HS-5 (cell line): ENCODE results near the gene SCYGR6.

Experiments
- DNase-seq: peaks from one replicate; pipeline ENCODE4 v3.0.0-alpha.2; 2012; ENCODE audit warnings: low read depth

SCYGR6 gene

DNA sequence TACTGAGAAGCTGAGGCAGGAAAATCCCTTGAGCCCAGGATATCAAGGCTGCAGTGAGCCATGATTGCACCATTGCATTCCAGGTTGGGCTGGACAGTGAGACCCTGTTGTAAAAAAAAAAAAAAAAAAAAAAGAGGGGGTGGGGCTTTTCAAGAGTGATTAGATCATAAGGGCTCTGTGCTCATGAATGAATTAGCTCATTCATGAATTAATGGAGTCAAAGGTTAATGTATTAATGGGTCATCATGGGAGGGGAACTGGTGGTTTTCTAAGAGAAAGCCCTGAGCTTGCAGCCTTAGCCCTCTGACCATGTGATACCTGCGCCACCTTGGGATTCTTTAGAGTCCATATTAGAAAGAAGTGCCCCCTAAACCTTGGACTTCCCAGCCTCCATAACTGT, 11.3 kb downstream of the SCYGR6 start:
- no peak for DNase-seq

DNA sequence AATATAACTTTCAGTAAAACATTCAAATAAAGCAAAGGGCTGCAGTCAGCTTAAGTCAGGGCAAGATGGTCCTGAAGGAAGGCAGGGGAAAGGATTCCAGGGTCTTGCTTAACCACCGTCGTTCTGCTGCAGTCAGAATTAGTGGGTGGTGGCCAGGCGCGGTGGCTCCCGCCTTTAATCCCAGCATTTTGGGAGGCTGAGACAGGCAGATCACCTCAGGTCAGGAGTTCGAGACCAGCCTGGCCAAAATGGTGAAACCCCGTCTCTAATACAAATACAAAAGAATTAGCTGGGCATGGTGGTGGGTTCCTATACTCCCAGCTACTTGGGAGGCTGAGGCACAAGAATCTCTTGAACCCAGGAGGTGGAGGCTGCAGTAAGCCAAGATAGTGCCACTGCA, 13.6 kb downstream of the SCYGR6 start:
- DNase-seq: no peak

DNA sequence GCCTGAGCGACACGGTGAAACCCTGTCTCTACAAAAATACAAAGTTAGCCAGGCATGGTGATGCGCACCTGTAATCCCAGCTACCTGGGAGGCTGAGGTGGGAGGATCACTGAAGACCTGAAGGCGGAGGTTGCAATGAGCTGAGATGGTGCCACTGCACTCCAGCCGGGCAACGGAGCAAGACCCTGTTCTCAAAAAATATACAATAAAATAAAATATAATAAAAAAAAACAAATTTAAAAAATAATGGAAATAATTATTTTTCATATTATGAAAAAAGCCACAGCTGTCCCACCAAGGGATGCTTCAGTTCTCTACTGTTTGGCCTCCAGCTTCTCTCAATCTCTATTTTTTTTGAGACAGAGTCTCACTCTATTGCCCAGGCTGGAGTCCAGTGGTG, 17.2 kb downstream of the SCYGR6 start:
- no peak for DNase-seq

DNA sequence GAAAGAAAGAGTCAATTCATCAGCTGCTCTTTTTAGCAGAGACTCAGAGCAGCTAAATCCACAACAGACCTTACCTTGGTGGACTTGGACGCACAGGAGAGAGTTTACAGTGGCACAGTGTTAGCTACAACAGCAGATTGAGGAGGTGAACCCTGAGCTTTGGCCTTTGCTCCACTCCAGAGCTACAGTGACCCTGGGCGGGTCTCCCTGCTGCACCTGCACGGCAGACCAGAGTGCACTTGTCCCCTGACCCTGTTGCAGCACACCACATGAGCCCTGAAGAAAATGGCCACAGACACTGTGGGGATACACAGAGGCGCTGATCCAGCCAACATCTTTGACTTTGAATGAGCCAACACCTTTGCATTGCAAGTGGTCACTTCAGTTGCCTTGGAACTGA, 17.7 kb downstream of the SCYGR6 start:
- DNase-seq: no peak

DNA sequence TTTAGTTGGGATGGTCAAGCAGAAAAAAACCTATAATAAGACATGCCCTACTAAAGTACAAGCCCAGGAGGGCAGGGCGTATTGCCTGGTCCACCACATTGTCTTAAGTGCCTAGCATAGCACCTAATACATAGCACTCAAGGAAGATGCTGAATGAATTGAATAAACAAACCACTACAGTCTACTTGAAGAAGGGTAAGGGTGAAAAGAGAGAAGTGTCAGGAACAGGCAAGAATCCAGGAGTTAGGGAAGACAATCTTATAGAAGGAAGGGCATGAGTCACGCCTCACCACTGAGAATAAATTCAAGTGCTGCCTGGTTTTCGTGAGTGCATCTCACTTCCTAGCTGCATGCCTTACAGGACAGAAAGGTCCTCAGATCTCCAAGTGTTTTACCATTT, 20.6 kb downstream of the SCYGR6 start:
- peak; percentile 8 for DNase-seq

DNA sequence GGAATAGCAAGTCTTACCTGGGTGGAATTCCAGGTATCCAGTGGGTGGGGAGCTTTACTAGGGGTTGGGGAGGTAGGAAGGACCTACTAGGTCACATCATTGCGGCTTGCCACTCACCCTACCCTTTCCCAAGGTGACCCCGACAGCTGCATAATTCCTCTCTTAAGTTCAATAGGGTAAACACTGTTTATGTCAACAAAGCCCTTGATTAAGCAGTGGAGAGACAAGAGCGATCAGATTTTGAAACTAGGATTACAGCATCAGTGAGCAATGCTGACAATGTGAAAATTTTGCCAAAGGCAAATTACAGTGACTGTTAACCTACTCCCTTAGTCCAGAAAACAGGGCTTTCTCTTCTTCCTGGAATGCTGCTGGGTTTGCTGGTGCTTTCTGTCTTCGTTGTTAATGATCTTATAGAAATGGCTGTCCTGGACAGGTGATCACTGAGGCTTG, 21.3 kb downstream of the SCYGR6 start:
- peak; percentile 10 for DNase-seq

DNA sequence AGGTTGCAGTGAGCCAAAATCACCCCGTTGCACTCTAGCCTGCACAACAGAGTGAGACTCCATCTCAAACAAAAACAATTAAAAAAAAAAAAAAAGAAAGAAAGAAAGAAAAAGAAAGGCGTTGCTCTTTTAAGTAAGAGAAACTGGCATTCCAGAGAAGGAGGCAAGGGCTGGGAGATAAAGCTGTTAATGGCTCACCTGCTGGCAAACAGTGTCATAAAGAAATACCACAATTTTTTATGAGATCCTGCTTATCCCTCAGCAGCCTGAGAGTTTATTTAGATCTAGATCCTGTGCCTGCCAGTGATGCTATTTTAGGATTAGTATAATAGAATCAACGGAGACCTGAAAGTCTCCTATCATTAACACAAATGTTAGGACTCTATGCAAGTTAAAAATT, 23.0 kb downstream of the SCYGR6 start:
- DNase-seq: no peak

DNA sequence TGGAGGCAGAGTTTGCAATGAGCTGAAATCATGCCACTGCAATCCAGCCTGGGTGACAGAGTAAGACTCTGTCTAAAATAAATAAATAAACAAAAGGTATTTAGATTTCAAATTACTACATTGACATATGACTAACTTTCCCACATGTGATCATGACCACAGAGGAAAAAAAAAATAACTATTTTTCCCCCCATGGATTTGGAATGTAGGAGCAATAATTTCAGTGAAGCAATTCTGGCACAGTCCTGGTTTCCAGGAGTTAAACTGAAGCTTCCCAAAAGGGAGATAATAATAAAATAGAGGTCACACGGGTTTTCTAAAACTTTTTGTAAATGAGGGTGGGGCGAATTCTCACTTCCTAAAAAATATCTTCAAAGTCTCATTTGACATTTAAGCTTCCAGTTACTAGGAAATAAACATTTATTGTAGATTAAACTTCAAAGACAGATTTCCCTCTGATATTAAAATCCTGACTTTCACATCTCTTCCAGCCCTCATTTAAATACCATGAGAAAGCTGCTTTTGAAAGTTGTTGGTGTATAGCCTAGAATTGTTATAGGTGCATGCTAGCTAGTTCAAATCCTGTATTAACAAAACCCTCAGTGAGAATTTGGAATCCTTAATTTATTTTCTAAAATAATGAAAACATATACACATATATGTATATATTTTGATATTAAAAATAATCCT, 27.4 kb downstream of the SCYGR6 start:
- no peak for DNase-seq

DNA sequence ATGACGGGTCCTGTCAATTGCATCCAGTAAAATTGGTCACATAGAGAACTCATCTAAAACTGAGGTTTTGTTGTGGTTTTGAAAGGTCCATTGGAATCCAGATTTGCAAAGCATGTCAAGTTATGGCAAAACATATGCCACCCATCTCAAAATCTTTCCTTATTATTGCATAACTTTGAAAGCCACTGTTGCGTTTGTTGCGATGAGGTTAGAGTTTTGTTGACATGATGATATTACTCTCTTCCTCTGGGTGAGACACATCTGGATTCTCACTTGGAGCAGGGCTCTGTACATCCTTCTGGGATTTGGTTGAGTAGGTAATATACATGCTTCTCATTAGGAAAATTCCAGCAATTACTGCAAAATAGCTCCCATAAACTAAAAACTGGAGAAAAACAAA, 37.4 kb downstream of the SCYGR6 start:
- DNase-seq: no peak

DNA sequence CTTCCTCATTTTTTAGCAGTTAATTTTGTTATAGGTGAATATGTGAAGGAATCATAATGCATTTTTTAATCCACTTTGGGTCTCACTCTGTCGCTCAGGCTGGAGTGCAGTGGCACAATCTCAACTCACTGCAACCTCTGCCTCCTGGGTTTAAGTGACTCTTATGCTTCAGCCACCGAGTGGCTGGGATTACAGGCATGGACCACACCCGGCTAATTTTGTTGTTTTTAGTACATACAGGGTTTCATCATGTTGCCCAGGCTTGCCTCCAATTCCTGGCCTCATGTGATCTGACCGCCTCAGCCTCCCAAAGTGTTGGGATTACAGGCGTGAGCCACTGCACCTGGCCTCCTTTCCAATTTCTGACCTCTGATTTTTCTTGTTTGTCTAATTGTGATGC, 40.3 kb downstream of the SCYGR6 start:
- DNase-seq: no peak

DNA sequence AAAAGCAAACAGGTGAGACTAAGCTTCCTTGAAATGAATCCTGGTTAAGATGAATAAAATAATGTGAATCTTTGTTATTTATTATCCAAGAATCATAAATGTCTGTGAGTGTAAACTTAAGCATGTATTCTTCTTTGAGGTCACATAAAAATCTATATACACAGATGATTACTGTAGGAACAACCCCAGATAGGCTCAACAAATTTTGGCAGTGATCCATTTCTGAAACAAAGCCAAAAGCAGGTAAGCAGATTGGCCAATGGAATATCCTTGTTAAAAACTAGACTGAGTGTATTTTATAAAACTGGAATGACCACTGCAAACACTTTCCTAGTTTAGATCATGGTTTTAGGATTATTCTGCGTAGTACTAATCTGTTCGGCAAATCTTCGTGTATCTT, 46.6 kb downstream of the SCYGR6 start:
- DNase-seq: no peak

DNA sequence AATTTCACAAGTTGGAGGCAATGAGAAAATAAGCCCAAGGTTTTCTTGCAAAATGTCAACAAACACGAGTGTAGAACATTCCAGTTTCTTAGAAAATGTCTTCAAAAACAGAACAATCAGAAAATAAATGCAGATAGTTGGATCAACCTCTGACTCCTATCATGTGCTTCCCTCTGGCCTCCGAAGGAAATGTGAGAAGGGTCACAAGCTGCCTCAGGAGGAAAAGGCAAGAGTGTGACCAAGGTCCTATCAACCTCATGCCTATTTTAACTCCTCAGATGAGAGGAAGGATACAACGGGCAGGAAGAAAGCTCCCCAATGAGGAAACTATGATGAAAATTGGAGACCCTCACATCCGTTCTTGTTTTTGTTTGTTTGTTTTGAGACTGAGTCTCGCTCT, 50.1 kb downstream of the SCYGR6 start:
- DNase-seq: no peak
